HCT116 (cell line): ENCODE data around the gene RMP24.

Source experiments
- ATAC-seq: fragments of 200-7000 bp; cut with Tn5 transposase; 2 replicates; pipeline ENCODE4 v1.9.1; 2020; ENCODE audit warnings: mild to moderate bottlenecking, moderate library complexity
- BruUV-seq: library from RNA; stranded (reverse); fragments of 400-500 nt; replicated peaks from 2 replicates; lab custom pipeline; 2021; lab: Mats Ljungman, UMichigan
- CTCF ChIA-PET: fragments of 300-600 bp; sonication (Branson Sonifier 250); formaldehyde crosslinking; loops from one replicate; lab custom pipeline; 2021; ENCODE audit warnings: antibody characterized with exemption; lab: Charles Lee
- POLR2A ChIA-PET: fragments of 300-600, 350-600 bp; sonication (Branson Sonifier 250); formaldehyde crosslinking; loops from one replicate; lab custom pipeline; 2021; ENCODE audit warnings: antibody characterized with exemption; lab: Charles Lee
- RAD21 ChIA-PET, 2 experiments: fragments of 300-600 bp; sonication (Branson Sonifier 250); formaldehyde crosslinking; loops; one replicate each; lab custom pipeline; 2023; ENCODE audit warnings: low total read pairs in 2 of 2; ENCODE audit not compliant: uncharacterized antibody in 2 of 2, unreplicated experiment in 2 of 2, low non-redundant PET in 1 of 2; lab: Charles Lee
- DNase-seq: peaks from one replicate; pipeline ENCODE4 v3.0.0-alpha.2; 2010; ENCODE audit warnings: low read depth, low spot score
- H2AFZ ChIP-seq: fragments of 200-600 bp; shearing (Covaris generic), sonication (generic); 2 replicates; pipeline ENCODE4 v1.6.1; 2017; ENCODE audit warnings: low read depth, mixed run types, mixed read lengths, antibody characterized with exemption, low read length; ENCODE audit not compliant: poor library complexity, severe bottlenecking
- H3K27ac ChIP-seq: 2 replicates; pipeline ENCODE4 v1.5.1; 2012; ENCODE audit warnings: low read depth, low read length
- H3K27me3 ChIP-seq: fragments of 200-600 bp; sonication (generic); 2 replicates; pipeline ENCODE4 v1.6.1; 2016; ENCODE audit warnings: mixed run types, low read length, mixed read lengths; ENCODE audit not compliant: insufficient read depth
- H3K36me3 ChIP-seq, 2 experiments: fragments of 200-500 bp in 1 of 2; fragments of 200-600 bp in 1 of 2; sonication (Bioruptor generic) in 1 of 2; sonication (generic) in 1 of 2; 2 replicates each; pipeline versions ENCODE4 v1.5.1 to v1.6.1; 2014 to 2016; ENCODE audit warnings: low read length in 2 of 2, inconsistent platforms in 1 of 2, mixed read lengths in 1 of 2, mixed run types in 1 of 2; ENCODE audit not compliant: insufficient read depth in 2 of 2, control insufficient read depth in 1 of 2
- H3K4me1 ChIP-seq, 2 experiments: fragments of 200-600 bp in 1 of 2; sonication (generic) in 1 of 2; 2 replicates each; pipeline versions ENCODE4 v1.5.1 to v1.6.1; 2012 to 2017; ENCODE audit warnings: low read length in 2 of 2, inconsistent platforms in 1 of 2, mild to moderate bottlenecking in 1 of 2, mixed read lengths in 1 of 2, mixed run types in 1 of 2, moderate library complexity in 1 of 2; ENCODE audit not compliant: insufficient read depth in 2 of 2, control insufficient read depth in 1 of 2
- H3K4me2 ChIP-seq: fragments of 200-600 bp; sonication (generic); 2 replicates; pipeline ENCODE4 v1.6.1; 2017; ENCODE audit warnings: mixed run types, low read length, mixed read lengths
- H3K4me3 ChIP-seq, 2 experiments: fragments of 200-600 bp in 1 of 2; sonication (generic) in 1 of 2; replicated peaks in 1 of 2; 2 replicates each; pipeline ENCODE4 v1.5.1; 2011 to 2016; ENCODE audit warnings: low read length in 2 of 2, control low read depth in 1 of 2, low read depth in 1 of 2, mild to moderate bottlenecking in 1 of 2, mixed read lengths in 1 of 2, mixed run types in 1 of 2
- H3K79me2 ChIP-seq: fragments of 200-600 bp; sonication (generic); 2 replicates; pipeline ENCODE4 v1.6.1; 2017; ENCODE audit warnings: mild to moderate bottlenecking, mixed run types, low read length, moderate library complexity, mixed read lengths; ENCODE audit not compliant: insufficient read depth
- H3K9ac ChIP-seq: fragments of 200-600 bp; sonication (generic); 2 replicates; pipeline ENCODE4 v1.6.1; 2016; ENCODE audit warnings: low read length, mixed read lengths
- H3K9me2 ChIP-seq: fragments of 200-600 bp; sonication (generic), shearing (Covaris generic); 2 replicates; pipeline ENCODE4 v1.6.1; 2017; ENCODE audit warnings: mixed run types, mild to moderate bottlenecking, moderate library complexity; ENCODE audit not compliant: insufficient read depth
- H3K9me3 ChIP-seq, 2 experiments: fragments of 200-500 bp in 1 of 2; fragments of 200-600 bp in 1 of 2; sonication (Bioruptor generic) in 1 of 2; sonication (generic) in 1 of 2; 2 replicates each; pipeline ENCODE4 v1.6.1; 2014 to 2017; ENCODE audit warnings: low read length in 2 of 2, mixed read lengths in 2 of 2, inconsistent platforms in 1 of 2, low read depth in 1 of 2, mild to moderate bottlenecking in 1 of 2, mixed run types in 1 of 2, moderate library complexity in 1 of 2; ENCODE audit not compliant: control insufficient read depth in 1 of 2, insufficient read depth in 1 of 2
- H4K20me1 ChIP-seq: fragments of 200-600 bp; sonication (generic), shearing (Covaris generic); 2 replicates; pipeline ENCODE4 v1.6.1; 2017; ENCODE audit warnings: mixed run types, mild to moderate bottlenecking, moderate library complexity; ENCODE audit not compliant: insufficient read depth
- CBX3 ChIP-seq: IDR thresholded peaks from 2 replicates; pipeline ENCODE4 v1.6.1; 2012; ENCODE audit warnings: low read depth
- CEBPB ChIP-seq: IDR thresholded peaks from 2 replicates; pipeline ENCODE4 v1.6.1; 2012; ENCODE audit warnings: low read depth
- ELF1 ChIP-seq: IDR thresholded peaks from 2 replicates; pipeline ENCODE4 v1.6.1; 2012; ENCODE audit warnings: low read depth, borderline replicate concordance
- EZH2phosphoT487 ChIP-seq: fragments of 200-600 bp; IDR thresholded peaks from 2 replicates; pipeline ENCODE4 v1.6.1; 2018; ENCODE audit warnings: antibody characterized with exemption, borderline replicate concordance
- JUND ChIP-seq: IDR thresholded peaks from 2 replicates; pipeline ENCODE4 v1.6.1; 2012
- MAX ChIP-seq: IDR thresholded peaks from 2 replicates; pipeline ENCODE4 v1.6.1; 2012
- POLR2A ChIP-seq: IDR thresholded peaks from 2 replicates; pipeline ENCODE4 v1.7.0; 2011; ENCODE audit warnings: borderline replicate concordance; ENCODE audit not compliant: insufficient read depth, insufficient read length; ENCODE audit errors: extremely low read depth
- RAD21 ChIP-seq: IDR thresholded peaks from 2 replicates; pipeline ENCODE4 v1.6.1; 2012; ENCODE audit warnings: low read depth, mild to moderate bottlenecking
- SP1 ChIP-seq: IDR thresholded peaks from 2 replicates; pipeline ENCODE4 v1.6.1; 2012; ENCODE audit warnings: low read depth
- TCF7L2 ChIP-seq: IDR thresholded peaks from 2 replicates; pipeline ENCODE4 v1.7.0; 2011; ENCODE audit warnings: borderline replicate concordance, inconsistent platforms; ENCODE audit not compliant: insufficient read depth, insufficient read length; ENCODE audit errors: extremely low read depth
- YY1 ChIP-seq: IDR thresholded peaks from 2 replicates; pipeline ENCODE4 v1.6.1; 2011; ENCODE audit warnings: low read length, low read depth, moderate library complexity, mild to moderate bottlenecking; ENCODE audit not compliant: insufficient replicate concordance; ENCODE audit errors: extremely low read depth
- ZBTB33 ChIP-seq: IDR thresholded peaks from 2 replicates; pipeline ENCODE4 v1.6.1; 2011; ENCODE audit warnings: mild to moderate bottlenecking, low read length, moderate library complexity; ENCODE audit not compliant: insufficient replicate concordance; ENCODE audit errors: extremely low read depth
- ZNF274 ChIP-seq: fragments of 200-500 bp; sonication (Bioruptor generic); IDR thresholded peaks from 2 replicates; pipeline ENCODE4 v1.6.1; 2014; ENCODE audit warnings: mild to moderate bottlenecking, low read depth, low read length, inconsistent platforms
- intact Hi-C: fragments of 100-400 bp; cut with micrococcal nuclease; formaldehyde crosslinking; loops from 2 replicates; pipeline ENCODE4 v1.10.0; 2022
- TF ChIP-seq, protein P1 (sequence below): IDR thresholded peaks from 2 replicates; pipeline ENCODE4 v1.6.1; 2012

RMP24 gene

GRCh38 chr18:35982409-35983114 lies 10.1 kb downstream of the RMP24 start:
- Histone ChIP-seq H3K9me3 (no peaks in the 10 kb centered on the region), H2AFZ (no peak overlapping the region), H3K9ac (no peak overlapping the region), H3K4me1 (no peaks in the 10 kb centered on the region), H4K20me1 (peaks cover 5% of the 10 kb centered on the region; the same call in 1 of the 2 replicates), H3K4me3 (no peak overlapping the region), H3K36me3 (peaks cover 14 to 27% of the 10 kb centered on the region in 2 experiments; a peak in 3 of 4 replicates), H3K27me3 (no peaks in the 10 kb centered on the region), H3K79me2 (no peaks in the 10 kb centered on the region), H3K9me2 (no peaks in the 10 kb centered on the region), H3K27ac (no peak overlapping the region), H3K4me2 (no peak overlapping the region)
- ATAC-seq (no peak), DNase-seq (no peak)
- intact Hi-C loops = no loop called here
- TF ChIP-seq CEBPB = no peak
- TF ChIP-seq, protein P1, sequence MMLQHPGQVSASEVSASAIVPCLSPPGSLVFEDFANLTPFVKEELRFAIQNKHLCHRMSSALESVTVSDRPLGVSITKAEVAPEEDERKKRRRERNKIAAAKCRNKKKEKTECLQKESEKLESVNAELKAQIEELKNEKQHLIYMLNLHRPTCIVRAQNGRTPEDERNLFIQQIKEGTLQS = no peak
- TF ChIP-seq YY1 = no peak
- no peak for TF ChIP-seq TCF7L2
- TF ChIP-seq MAX = no peak
- TF ChIP-seq ELF1 = no peak
- no peak for TF ChIP-seq CBX3
- no peak for TF ChIP-seq EZH2phosphoT487
- no peak for TF ChIP-seq ZNF274
- TF ChIP-seq JUND = no peak
- no peak for TF ChIP-seq RAD21
- no peak for TF ChIP-seq ZBTB33
- no peak for TF ChIP-seq POLR2A
- TF ChIP-seq SP1 = no peak
- RAD21 ChIA-PET = no interaction called here
- BruUV-seq = no TSS peak
- CTCF ChIA-PET = no interaction called here
- POLR2A ChIA-PET = no interaction called here
